ENCODE data around the gene COA1. TPM values are rescaled to one million over a fixed set of nuclear protein-coding genes. Genes with fewer than 3 reads are reported as not detected.

The COA1 gene
- polyA plus RNA-seq, 1 donor from 2014 or later, result 157 TPM

GRCh38 chr7:43592326-43592725, 137.0 kb downstream of the COA1 start:
- no peak overlapping the region for H3K4me2 ChIP-seq (ENCODE audit: low read length)
- no peaks in the 10 kb centered on the region for H3K9me2 ChIP-seq (ENCODE audit: insufficient read depth, low read length)
- no peaks in the 10 kb centered on the region for H4K20me1 ChIP-seq (ENCODE audit: insufficient read depth)
- H3K27me3 ChIP-seq (ENCODE audit: insufficient read depth, low read depth, low read length), result no peaks in the 10 kb centered on the region
- H3K9ac ChIP-seq (ENCODE audit: low read length), result no peak overlapping the region
- no peaks in the 10 kb centered on the region for H3K36me3 ChIP-seq (ENCODE audit: insufficient read depth, low read length)
- no peak overlapping the region for H3K27ac ChIP-seq (ENCODE audit: low read length)
- TF ChIP-seq, protein P1, sequence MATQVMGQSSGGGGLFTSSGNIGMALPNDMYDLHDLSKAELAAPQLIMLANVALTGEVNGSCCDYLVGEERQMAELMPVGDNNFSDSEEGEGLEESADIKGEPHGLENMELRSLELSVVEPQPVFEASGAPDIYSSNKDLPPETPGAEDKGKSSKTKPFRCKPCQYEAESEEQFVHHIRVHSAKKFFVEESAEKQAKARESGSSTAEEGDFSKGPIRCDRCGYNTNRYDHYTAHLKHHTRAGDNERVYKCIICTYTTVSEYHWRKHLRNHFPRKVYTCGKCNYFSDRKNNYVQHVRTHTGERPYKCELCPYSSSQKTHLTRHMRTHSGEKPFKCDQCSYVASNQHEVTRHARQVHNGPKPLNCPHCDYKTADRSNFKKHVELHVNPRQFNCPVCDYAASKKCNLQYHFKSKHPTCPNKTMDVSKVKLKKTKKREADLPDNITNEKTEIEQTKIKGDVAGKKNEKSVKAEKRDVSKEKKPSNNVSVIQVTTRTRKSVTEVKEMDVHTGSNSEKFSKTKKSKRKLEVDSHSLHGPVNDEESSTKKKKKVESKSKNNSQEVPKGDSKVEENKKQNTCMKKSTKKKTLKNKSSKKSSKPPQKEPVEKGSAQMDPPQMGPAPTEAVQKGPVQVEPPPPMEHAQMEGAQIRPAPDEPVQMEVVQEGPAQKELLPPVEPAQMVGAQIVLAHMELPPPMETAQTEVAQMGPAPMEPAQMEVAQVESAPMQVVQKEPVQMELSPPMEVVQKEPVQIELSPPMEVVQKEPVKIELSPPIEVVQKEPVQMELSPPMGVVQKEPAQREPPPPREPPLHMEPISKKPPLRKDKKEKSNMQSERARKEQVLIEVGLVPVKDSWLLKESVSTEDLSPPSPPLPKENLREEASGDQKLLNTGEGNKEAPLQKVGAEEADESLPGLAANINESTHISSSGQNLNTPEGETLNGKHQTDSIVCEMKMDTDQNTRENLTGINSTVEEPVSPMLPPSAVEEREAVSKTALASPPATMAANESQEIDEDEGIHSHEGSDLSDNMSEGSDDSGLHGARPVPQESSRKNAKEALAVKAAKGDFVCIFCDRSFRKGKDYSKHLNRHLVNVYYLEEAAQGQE (IDR thresholded peaks at IDR 0.05; ENCODE audit: borderline replicate concordance), result no peak
- no peak for TF ChIP-seq SMC3 (conservative IDR thresholded peaks at IDR 0.05; ENCODE audit: poor library complexity)
- TF ChIP-seq RAD21 (conservative IDR thresholded peaks at IDR 0.05), result no peak
- TF ChIP-seq, protein P2, sequence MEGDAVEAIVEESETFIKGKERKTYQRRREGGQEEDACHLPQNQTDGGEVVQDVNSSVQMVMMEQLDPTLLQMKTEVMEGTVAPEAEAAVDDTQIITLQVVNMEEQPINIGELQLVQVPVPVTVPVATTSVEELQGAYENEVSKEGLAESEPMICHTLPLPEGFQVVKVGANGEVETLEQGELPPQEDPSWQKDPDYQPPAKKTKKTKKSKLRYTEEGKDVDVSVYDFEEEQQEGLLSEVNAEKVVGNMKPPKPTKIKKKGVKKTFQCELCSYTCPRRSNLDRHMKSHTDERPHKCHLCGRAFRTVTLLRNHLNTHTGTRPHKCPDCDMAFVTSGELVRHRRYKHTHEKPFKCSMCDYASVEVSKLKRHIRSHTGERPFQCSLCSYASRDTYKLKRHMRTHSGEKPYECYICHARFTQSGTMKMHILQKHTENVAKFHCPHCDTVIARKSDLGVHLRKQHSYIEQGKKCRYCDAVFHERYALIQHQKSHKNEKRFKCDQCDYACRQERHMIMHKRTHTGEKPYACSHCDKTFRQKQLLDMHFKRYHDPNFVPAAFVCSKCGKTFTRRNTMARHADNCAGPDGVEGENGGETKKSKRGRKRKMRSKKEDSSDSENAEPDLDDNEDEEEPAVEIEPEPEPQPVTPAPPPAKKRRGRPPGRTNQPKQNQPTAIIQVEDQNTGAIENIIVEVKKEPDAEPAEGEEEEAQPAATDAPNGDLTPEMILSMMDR (IDR thresholded peaks at IDR 0.05; ENCODE audit: poor library complexity, severe bottlenecking), result no peak
- TF ChIP-seq POLR2AphosphoS5 (IDR thresholded peaks at IDR 0.05), result no peak
- no peak for TF ChIP-seq EZH2 (IDR thresholded peaks at IDR 0.05; ENCODE audit: borderline replicate concordance, insufficient read depth, low read length, poor library complexity, severe bottlenecking)
- no peak for TF ChIP-seq TAF1 (IDR thresholded peaks at IDR 0.05; ENCODE audit: low read depth)
- no peak for TF ChIP-seq MXI1 (conservative IDR thresholded peaks at IDR 0.05; ENCODE audit: poor library complexity, severe bottlenecking)
- TF ChIP-seq EP300 (conservative IDR thresholded peaks at IDR 0.05; ENCODE audit: poor library complexity, severe bottlenecking), result no peak
- no peak overlapping the region for H3K4me3 ChIP-seq (ENCODE audit: low read length)
- no peak overlapping the region for H2AFZ ChIP-seq (ENCODE audit: low read depth, low read length)
- no peaks in the 10 kb centered on the region for H3F3A ChIP-seq (ENCODE audit: insufficient read depth, low read length, poor library complexity, severe bottlenecking)
- peaks cover 22% of the 10 kb centered on the region for H3K79me2 ChIP-seq (replicated peaks; ENCODE audit: insufficient read depth, low read length)
- H3K9me3 ChIP-seq (ENCODE audit: low read length), result no peaks in the 10 kb centered on the region

GRCh38 chr7:43591558-43592180, 137.7 kb downstream of the COA1 start:
- Histone ChIP-seq H3F3A (ENCODE audit: insufficient read depth, low read length, poor library complexity, severe bottlenecking) (no peaks in the 10 kb centered on the region), H2AFZ (ENCODE audit: low read depth, low read length) (no peak overlapping the region), H4K20me1 (ENCODE audit: insufficient read depth) (no peaks in the 10 kb centered on the region), H3K27ac (ENCODE audit: low read length) (peak overlapping the region; percentile 42), H3K36me3 (ENCODE audit: insufficient read depth, low read length) (no peaks in the 10 kb centered on the region), H3K4me3 (ENCODE audit: low read length) (no peak overlapping the region), H3K4me2 (ENCODE audit: low read length) (no peak overlapping the region), H3K9me3 (ENCODE audit: low read length) (no peaks in the 10 kb centered on the region), H3K79me2 (replicated peaks; ENCODE audit: insufficient read depth, low read length) (peaks cover 29% of the 10 kb centered on the region), H3K27me3 (ENCODE audit: insufficient read depth, low read depth, low read length) (no peaks in the 10 kb centered on the region), H3K9ac (ENCODE audit: low read length) (no peak overlapping the region), H3K9me2 (ENCODE audit: insufficient read depth, low read length) (no peaks in the 10 kb centered on the region)
- TF ChIP-seq EZH2 (IDR thresholded peaks at IDR 0.05; ENCODE audit: borderline replicate concordance, insufficient read depth, low read length, poor library complexity, severe bottlenecking) (no peak), TAF1 (IDR thresholded peaks at IDR 0.05; ENCODE audit: low read depth) (no peak), EP300 (conservative IDR thresholded peaks at IDR 0.05; ENCODE audit: poor library complexity, severe bottlenecking) (no peak), RAD21 (conservative IDR thresholded peaks at IDR 0.05) (no peak), SMC3 (conservative IDR thresholded peaks at IDR 0.05; ENCODE audit: poor library complexity) (no peak), POLR2AphosphoS5 (IDR thresholded peaks at IDR 0.05) (no peak), MXI1 (conservative IDR thresholded peaks at IDR 0.05; ENCODE audit: poor library complexity, severe bottlenecking) (no peak)
- TF ChIP-seq, protein P2 (IDR thresholded peaks at IDR 0.05; ENCODE audit: poor library complexity, severe bottlenecking), result no peak
- TF ChIP-seq, protein P1 (IDR thresholded peaks at IDR 0.05; ENCODE audit: borderline replicate concordance), result no peak

Measured in neural cell (in vitro differentiated cells).